Stimulated activated naive CD4-positive, alpha-beta T cell (primary cell): ENCODE measurements around the gene CCDC74A.
"Not testable (repeated sequence)": the region's sequence is repeated elsewhere in the genome, so short reads cannot be mapped to it uniquely, and the experiment has no call there.

Experiments
- DNase-seq, 6 experiments: peaks; one replicate each; lab custom pipeline; 2025; lab: John Stamatoyannopoulos, UW

The CCDC74A gene

DNA sequence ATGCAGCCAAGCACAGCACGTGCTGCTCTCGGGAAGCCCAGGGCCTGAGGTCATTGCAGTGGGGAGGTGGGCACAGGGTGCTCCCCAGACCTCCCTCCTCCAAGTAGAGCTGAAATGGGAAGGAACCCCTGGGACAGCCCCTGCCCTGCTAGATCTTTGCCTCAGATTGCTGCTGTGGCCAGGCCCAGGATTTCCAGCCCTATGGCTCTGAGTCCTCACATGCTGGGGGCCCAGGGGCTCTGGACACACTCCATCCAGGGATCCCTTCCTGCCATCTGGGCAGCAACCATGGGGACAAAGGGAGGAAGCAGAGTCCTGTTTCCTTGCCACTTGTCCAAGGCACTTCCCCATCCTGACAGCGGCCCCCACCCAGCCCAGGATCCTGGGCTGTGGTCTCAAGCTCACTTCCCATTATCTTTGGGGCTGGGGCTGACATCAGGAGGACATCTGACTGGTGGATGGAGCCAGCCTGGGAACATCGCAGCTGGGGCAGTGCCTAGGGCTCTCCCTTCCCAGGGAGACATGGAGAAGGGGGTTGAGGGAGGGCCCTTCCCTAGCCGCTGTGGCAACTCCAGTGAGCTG lies 2.3 kb downstream of the CCDC74A start:
- not testable (repeated sequence) for DNase-seq

DNA sequence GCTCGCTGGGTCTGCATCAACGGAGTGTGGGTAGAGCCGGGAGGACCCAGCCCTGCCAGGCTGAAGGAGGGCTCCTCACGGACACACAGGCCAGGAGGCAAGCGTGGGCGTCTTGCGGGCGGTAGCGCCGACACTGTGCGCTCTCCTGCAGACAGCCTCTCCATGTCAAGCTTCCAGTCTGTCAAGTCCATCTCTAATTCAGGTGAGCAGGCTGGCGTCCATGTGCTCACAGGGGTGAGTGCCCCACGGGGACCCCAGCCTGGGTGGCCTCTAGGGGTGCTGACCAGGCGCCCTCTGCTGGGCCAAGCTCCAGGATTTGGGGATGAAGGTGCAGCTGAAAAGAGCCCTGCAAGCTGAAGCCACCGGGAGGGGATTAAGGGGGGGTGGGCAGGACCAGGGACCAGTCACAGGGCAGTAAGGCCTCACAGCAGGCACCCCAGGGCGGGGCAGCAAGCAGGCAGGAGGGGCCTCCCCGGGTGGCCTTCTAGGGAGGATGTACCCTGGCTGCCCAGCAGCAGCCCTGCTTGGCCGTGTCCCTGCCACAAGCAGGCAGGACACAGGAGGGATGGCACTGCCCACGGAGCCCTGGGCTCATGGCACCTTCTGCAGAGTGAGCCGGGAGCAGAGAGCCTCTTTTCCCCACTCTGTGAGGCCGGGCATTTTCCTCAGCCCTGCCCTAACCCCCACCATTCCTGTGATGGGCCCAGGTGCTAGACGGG lies 3.1 kb downstream of the CCDC74A start:
- DNase-seq: not testable (repeated sequence)

GRCh38 chr2:131531547-131532185 lies 4.0 kb downstream of the CCDC74A start:
- not testable (repeated sequence) for DNase-seq

DNA sequence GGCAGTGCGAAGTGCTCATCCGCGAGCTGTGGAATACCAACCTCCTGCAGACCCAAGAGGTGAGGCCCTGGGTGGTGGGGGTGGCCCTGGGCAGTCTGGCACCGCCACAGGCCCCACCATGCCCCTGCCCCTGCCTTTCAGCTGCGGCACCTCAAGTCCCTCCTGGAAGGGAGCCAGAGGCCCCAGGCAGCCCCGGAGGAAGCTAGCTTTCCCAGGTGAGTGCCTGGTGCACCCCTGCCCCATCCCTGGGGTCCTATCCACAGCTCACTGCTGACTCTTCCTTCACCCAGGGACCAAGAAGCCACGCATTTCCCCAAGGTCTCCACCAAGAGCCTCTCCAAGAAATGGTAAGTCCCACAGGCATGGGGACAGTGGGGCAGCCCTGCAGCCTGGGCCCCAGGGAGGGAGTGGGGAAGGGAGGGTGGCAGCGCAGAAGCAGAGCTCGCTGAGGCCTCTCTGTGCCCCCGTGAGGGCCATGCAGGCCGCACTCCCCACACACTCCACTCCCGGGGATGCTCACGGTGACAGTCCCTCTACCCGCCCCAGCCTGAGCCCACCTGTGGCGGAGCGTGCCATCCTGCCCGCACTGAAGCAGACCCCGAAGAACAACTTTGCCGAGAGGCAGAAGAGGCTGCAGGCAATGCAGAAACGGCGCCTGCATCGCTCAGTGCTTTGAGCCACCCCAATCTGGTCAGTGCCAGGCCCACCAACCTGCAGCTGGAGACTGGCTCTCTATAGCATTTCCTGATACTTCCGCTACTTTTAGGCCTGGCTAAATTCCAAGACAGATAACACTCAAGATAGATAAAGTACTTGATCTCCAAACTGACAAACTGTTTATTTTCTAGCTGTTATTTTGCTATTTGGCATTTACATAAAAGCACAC lies 5.3 kb downstream of the CCDC74A start:
- not testable (repeated sequence) for DNase-seq

- DNase-seq: not testable (repeated sequence)
These were observed 6.1 kb downstream of the CCDC74A start for GRCh38 chr2:131533609-131534316.

GRCh38 chr2:131534317-131534672 lies 6.6 kb downstream of the CCDC74A start:
- not testable (repeated sequence) for DNase-seq

DNA sequence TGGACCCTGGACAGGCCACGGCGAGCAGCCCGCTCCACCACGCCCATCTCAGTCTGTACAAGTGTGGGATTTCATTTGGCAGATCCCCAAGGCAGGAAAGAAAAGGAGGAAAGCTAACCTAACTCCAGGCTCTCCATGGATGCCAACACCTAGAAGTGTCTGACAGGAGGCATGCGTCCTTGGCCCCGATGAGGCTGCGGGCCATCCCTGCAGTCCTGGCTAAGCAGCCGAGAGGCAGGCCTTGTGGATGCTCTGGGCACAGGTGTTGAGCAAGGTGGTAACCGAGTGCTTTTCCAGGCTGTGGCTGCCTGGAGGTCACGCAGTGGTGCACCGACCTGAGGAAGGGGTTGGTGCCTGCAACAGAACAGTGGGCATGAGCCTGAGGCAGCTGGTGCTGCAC lies 7.3 kb downstream of the CCDC74A start:
- DNase-seq: not testable (repeated sequence)

GRCh38 chr2:131535526-131535925 lies 7.8 kb downstream of the CCDC74A start:
- no peak for DNase-seq

DNA sequence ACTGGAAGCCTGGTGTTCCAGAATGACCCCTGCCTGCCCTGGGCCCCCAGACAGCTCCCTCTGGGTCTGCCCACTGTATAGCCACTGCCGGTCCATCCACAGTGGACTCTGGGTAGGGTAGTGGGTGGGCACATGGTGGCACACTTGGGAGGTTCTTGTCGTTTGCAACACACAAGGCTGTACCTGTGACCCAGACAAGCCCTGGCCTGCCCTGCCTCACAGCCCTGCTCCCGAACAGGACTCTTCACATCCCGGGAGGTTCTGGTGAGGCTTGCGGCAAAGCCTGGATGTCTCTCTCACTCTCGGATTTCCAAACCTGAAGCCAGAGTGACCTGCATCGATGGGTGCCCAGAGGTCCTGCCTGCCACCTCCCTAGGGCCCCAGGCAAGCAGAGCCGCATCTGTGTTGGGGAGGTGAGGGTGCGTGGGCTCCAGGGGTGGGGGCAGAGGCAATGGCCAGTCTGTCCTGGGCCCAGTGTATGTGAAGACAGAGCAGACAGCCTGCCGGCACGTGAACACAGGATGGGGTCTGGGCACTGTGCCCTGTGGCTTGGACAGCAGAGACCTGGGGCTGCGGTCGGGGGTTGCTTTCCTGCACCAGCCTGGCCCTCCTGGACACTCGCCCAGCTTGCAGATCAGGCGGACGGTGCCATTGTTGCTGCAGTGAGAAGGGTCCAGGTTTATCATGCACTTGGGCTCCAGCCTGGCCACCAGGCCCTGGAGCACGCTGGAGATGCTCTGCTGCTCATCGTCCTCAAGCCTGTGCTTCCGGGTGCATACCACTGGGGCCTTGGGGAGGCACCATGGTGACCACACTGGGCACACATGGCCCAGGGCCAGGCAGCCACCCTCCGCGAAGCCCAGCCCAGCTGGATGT lies 8.5 kb downstream of the CCDC74A start:
- not testable (repeated sequence) for DNase-seq

DNA sequence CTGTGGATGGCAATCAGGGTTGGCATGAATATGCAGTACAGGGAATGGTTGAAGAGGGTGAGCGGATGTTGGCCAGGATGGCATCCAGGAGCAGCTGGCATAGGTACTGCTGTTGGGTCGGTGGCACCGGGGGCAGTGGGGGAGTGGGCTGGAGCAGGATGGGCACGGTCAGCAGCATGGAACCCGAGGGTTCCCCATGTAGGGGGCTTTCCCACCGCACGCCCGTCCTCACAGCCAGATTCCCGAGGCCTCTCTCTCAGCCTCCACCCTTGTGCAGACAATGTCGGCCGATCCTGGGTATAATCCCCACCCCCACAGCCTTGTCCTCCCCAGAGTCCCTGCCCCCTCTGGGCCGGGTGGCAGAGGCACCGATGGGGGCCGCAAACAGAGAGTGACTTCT lies 9.2 kb downstream of the CCDC74A start:
- DNase-seq: not testable (repeated sequence)

DNA sequence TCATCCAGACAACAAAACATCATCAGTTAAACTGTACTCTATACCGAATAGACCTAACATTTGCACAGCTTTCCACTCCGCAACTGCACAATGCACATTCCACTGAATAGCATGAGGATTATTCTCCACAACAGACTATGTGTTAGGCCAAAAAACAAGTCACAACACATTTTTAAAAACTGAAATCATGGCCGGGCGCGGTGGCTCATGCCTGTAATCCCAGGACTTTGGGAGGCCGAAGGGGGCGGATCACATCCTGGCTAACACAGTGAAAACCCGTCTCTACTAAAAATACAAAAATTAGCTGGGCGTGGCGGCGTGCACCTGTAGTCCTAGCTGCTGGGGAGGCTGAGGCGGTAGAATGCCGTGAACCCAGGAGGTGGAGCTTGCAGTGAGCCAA lies 11.2 kb downstream of the CCDC74A start:
- not testable (repeated sequence) for DNase-seq

- DNase-seq: no peak
These were observed 15.0 kb downstream of the CCDC74A start for GRCh38 chr2:131542438-131543384.

GRCh38 chr2:131543385-131543891 lies 15.8 kb downstream of the CCDC74A start:
- DNase-seq: no peak

DNA sequence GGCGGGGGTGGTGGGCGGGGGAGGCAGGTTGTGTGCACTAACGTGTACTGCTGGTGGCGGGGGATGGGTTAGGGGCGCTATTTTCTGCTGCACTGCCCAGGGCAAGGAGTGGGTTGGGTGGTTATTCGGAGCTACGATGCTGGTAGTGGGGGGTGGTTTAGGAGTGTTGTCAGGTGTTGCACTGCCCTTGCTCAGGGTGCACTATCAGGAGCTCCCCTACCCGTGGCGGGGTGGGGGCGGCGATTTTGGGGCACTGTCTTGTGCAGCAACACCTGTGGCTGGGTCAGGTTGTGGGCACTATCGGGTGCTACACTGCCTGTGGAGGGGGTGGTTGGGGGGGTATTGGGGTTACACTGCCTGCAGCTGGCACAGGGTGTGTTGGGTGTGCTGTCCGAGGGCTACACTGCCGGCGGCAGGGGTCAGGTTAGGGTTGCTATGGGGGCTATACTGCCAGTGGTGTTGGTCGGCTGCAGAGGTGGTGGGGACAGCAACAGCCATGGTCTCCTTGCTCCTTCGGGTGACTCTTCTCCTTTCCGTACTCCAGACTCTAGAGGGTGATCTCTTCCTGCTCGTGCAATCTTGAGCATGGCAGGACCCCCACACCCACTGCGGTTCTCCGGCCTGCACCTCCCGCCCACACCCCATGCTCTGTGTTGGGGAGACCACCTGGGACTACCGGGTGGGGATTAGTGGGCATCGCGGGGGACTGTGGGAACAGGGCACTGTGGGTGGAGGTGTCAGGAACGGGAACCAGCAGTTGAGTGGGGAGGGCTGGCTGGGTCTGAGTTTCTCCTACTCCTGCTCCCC lies 16.5 kb downstream of the CCDC74A start:
- not testable (repeated sequence) for DNase-seq

DNA sequence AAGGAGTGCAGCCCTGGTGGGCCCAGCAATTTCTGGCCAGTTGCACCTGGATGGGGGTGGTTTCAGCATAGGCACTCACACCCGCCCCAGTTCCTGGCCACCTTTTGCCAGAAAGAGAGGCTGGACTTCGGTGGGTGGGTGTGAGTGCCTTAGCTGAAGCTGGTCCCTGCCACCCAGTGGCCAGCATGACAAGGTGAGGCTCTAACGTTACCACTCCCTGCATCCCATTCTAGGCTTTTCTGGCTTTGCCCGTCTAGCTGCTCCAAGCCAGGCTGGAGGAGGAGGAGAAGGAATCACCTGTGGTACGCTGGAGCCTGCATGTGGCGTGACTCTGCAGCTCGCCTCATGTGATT lies 17.1 kb downstream of the CCDC74A start:
- DNase-seq: not testable (repeated sequence)

GRCh38 chr2:131552871-131553270 lies 25.2 kb downstream of the CCDC74A start:
- no peak for DNase-seq

GRCh38 chr2:131556998-131557397 lies 29.3 kb downstream of the CCDC74A start:
- no peak for DNase-seq

DNA sequence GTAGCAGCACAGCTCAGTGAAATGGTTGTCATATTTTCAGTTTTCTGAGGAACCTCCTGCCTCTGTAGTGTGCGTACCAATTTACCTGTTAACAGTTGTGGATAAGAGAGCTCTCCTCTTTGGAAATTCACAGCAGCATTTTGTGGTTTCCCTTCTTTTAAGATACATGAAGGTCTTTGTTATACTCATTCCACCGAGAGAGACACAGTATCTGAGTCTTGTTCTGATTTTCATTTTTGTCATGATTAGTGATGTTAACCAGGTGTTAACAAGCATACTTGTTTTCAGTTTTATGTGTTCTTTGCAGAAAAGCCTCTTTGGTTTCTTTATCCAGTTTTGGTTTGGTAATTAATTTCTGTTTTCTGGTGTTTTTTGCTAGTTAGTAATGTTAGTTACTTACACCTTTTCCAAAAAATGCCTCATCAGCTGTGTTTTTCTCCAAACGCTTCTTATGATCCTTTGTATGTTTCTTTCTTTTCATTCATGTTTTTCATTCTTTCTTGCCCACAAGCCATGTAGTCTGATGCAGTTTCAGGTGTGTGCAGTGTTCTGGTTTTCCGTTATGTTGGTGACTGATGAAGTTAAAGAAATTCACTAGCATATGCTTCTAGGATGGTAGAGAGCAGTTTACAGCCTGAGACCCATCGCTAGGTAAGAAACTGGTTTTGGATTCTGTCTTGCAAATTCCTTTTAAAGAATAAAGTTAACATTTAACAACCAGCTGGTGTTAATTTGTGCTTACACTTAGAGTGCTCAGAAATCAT lies 30.1 kb downstream of the CCDC74A start:
- DNase-seq: no peak
